H1 (cell line): ENCODE results near the gene PACSIN1. TPM values are rescaled to one million over a fixed set of nuclear protein-coding genes. Genes with fewer than 3 reads are reported as not detected.

Source experiments
- YY1 ChIP-seq: IDR thresholded peaks from 2 replicates; pipeline ENCODE4 v1.6.1; 2011; ENCODE audit warnings: low read depth, mild to moderate bottlenecking, low read length
- polyA plus RNA-seq, 7 experiments: library from polyadenylated mRNA; depleted of rRNA in 3 of 7; stranded (reverse) in 5 of 7; unstranded in 2 of 7; fragments of >200 nt in 5 of 7; fragments of 200-250 nt in 2 of 7; gene quantifications; 1 replicate in 5 of 7; 2 replicates in 1 of 7; 4 replicates in 1 of 7; pipeline versions ENCODE4 v1.2.1 to v1.2.3, GENCODE V29; 2011 to 2013; ENCODE audit warnings: missing spikeins in 2 of 7, mixed read lengths in 2 of 7
- total RNA-seq: library from RNA; stranded (reverse); fragmentation: NEBNext Ultra II Directional; extraction: Animal tissue kit (Norgen Biotek cat#: 25700); gene quantifications from 2 replicates; pipeline ENCODE4 v1.2.1, GENCODE V29; 2021
- TF ChIP-seq, protein P1 (sequence below): fragments of 300-600 bp; sonication (generic); IDR thresholded peaks from 2 replicates; pipeline ENCODE4 v1.7.1; 2012; ENCODE audit warnings: low read length, moderate library complexity, mild to moderate bottlenecking, inconsistent platforms; ENCODE audit not compliant: insufficient replicate concordance

Gene PACSIN1
- total and polyA plus RNA-seq, 2 of the 8 experiments (the other 6 are each of a cell fraction or from before 2014, with no cell fraction given): 5.9 to 11.1 TPM

DNA sequence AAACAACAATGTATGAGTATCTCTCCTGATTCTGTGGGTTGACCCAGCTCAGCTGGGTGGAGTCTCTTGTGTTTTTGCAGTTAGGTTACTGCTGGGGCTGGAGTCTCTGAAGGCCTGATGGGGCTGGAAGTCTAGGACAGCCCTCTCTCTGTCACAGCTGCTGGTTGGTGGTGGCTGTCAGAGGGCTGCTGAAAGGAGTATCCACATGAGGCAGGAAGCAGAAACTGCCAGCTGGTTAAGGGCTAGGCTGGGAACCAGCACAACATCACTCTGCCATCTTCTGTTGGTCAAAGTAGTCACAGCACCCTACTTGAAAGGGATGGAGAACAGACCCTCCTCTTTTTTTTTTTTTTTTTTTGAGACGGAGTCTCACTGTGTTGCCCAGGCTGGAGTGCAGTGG, 10.0 kb upstream of the PACSIN1 start (continued):
- TF ChIP-seq, protein P1, sequence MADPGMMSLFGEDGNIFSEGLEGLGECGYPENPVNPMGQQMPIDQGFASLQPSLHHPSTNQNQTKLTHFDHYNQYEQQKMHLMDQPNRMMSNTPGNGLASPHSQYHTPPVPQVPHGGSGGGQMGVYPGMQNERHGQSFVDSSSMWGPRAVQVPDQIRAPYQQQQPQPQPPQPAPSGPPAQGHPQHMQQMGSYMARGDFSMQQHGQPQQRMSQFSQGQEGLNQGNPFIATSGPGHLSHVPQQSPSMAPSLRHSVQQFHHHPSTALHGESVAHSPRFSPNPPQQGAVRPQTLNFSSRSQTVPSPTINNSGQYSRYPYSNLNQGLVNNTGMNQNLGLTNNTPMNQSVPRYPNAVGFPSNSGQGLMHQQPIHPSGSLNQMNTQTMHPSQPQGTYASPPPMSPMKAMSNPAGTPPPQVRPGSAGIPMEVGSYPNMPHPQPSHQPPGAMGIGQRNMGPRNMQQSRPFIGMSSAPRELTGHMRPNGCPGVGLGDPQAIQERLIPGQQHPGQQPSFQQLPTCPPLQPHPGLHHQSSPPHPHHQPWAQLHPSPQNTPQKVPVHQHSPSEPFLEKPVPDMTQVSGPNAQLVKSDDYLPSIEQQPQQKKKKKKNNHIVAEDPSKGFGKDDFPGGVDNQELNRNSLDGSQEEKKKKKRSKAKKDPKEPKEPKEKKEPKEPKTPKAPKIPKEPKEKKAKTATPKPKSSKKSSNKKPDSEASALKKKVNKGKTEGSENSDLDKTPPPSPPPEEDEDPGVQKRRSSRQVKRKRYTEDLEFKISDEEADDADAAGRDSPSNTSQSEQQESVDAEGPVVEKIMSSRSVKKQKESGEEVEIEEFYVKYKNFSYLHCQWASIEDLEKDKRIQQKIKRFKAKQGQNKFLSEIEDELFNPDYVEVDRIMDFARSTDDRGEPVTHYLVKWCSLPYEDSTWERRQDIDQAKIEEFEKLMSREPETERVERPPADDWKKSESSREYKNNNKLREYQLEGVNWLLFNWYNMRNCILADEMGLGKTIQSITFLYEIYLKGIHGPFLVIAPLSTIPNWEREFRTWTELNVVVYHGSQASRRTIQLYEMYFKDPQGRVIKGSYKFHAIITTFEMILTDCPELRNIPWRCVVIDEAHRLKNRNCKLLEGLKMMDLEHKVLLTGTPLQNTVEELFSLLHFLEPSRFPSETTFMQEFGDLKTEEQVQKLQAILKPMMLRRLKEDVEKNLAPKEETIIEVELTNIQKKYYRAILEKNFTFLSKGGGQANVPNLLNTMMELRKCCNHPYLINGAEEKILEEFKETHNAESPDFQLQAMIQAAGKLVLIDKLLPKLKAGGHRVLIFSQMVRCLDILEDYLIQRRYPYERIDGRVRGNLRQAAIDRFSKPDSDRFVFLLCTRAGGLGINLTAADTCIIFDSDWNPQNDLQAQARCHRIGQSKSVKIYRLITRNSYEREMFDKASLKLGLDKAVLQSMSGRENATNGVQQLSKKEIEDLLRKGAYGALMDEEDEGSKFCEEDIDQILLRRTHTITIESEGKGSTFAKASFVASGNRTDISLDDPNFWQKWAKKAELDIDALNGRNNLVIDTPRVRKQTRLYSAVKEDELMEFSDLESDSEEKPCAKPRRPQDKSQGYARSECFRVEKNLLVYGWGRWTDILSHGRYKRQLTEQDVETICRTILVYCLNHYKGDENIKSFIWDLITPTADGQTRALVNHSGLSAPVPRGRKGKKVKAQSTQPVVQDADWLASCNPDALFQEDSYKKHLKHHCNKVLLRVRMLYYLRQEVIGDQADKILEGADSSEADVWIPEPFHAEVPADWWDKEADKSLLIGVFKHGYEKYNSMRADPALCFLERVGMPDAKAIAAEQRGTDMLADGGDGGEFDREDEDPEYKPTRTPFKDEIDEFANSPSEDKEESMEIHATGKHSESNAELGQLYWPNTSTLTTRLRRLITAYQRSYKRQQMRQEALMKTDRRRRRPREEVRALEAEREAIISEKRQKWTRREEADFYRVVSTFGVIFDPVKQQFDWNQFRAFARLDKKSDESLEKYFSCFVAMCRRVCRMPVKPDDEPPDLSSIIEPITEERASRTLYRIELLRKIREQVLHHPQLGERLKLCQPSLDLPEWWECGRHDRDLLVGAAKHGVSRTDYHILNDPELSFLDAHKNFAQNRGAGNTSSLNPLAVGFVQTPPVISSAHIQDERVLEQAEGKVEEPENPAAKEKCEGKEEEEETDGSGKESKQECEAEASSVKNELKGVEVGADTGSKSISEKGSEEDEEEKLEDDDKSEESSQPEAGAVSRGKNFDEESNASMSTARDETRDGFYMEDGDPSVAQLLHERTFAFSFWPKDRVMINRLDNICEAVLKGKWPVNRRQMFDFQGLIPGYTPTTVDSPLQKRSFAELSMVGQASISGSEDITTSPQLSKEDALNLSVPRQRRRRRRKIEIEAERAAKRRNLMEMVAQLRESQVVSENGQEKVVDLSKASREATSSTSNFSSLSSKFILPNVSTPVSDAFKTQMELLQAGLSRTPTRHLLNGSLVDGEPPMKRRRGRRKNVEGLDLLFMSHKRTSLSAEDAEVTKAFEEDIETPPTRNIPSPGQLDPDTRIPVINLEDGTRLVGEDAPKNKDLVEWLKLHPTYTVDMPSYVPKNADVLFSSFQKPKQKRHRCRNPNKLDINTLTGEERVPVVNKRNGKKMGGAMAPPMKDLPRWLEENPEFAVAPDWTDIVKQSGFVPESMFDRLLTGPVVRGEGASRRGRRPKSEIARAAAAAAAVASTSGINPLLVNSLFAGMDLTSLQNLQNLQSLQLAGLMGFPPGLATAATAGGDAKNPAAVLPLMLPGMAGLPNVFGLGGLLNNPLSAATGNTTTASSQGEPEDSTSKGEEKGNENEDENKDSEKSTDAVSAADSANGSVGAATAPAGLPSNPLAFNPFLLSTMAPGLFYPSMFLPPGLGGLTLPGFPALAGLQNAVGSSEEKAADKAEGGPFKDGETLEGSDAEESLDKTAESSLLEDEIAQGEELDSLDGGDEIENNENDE: no peak
- TF ChIP-seq YY1: no peak
